ENCODE results near the gene NME9.
"Not testable (repeated sequence)": the region's sequence is repeated elsewhere in the genome, so short reads cannot be mapped to it uniquely, and the experiment has no call there.

Gene NME9

DNA sequence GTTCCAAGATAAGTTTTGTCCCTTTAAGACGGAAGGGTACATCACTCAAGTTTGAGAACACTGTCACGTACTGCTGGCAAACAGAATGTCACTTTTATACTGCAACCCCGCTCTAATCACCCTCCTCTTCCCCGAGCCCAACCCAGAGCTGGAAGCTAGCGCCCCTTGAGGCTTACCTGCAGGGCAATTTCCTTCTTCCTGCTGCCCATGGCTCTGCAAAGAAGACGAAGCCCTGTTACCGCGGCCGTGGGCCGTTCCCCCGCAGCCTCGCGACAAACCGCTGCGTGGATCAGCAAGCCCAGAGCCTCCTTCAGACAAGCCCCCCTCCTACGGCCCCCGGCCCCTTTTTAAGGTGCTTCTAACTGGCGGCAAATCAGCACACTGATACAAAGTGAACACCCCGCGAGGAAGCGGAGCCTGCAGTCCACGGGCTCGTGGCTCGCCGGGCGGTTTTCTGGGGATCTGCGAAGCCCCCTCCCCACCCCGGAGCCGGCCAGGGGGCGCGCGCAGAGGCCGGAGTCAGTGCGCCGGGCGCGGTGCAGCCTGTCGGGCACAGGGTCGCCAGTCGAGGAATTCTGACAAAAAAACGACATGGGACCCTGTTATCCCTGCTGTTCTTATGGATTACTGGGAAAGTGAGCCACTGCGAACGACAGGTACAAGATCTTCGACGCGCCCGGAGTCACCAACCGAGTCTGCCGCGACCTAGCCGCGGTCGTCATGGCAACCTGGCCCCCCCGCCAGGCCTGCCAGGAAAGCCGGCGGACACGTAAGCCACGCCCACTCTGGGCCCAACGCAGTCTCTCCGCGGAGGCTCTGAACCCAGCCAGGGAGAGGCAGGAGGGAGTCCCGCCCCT is at the start of gene NME9:
TSS of gene NME9 (minus strand) at position 725 of the 857 bp plus-strand sequence. CDS start at position 209, 516 bp downstream.
- DNase-seq = peak; percentile 65 to 89

DNA sequence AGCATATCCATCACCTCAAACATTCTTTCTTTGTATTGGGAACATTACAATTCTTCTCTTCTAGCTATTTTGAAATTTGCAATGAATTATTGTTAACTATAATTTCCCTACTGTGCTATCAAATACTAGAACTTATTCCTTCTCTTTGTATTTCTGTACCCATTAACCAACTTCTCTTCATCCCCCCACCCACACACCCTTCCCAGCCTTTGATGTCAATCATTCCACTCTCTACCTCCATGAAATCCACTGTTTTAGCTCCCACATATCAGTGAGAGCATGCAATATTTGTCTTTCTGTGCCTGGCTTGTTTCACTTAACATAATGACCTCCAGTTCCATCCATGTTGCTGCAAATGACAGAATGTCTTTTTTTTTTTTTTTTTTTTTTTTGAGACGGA is 49.3 kb upstream of the NME9 start:
- no peak for DNase-seq

GRCh38 chr3:138378331-138378730 is 48.7 kb upstream of the NME9 start:
- DNase-seq = no peak

DNA sequence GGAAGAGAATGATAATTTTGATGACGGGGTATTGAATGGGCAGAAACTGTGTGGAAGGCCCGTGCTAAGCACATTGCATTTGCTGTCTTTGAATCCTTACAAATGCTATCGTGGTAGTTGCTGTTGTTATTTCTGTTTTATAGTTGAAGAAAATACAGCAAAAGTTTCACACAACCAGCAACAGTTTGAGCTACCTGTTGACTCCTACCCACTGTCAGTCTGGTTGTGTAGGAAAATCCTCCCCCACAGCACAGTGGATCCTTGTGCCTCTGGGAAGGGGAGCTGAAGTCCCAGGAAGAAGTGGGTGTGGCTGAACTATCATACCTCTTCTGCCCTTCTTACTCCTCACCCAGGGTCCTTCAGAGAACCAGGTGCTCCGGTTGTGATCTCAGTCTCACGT is 48.2 kb upstream of the NME9 start:
- DNase-seq = no peak

- DNase-seq = not testable (repeated sequence)
Observed at GRCh38 chr3:138377212-138377611, 47.6 kb upstream of the NME9 start.

- no peak for DNase-seq
Observed at GRCh38 chr3:138376663-138377062, 47.0 kb upstream of the NME9 start.

- no peak for DNase-seq
Observed at GRCh38 chr3:138375447-138375846, 45.8 kb upstream of the NME9 start.

DNA sequence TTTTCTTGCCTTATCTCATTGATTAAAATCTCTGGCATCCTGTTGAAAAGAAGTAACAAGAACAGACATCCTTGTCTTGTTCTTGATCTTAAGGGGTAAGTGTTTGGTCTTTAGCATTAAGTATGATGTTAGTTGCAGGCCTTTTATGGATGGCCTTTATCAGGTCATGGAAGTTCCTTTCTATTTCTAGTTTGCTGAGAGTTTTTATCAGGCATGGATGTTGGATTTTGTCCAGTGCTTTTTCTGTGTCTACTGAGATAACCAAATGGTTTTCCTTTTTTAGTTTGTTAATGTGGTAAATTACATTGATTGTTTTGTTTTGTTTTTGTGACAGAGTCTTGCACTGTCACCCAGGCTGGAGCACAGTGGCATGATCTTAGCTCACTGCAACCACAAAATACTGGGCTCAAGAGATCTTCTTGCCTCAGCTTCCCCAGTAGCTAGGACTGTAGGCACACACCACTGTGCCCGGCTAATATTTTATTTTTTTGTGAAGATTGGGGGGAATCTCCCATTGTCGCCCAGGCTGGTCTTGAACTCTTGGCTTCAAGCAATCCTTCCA is 45.0 kb upstream of the NME9 start:
- no peak for DNase-seq

GRCh38 chr3:138373736-138374094 is 44.1 kb upstream of the NME9 start:
- DNase-seq = no peak

DNA sequence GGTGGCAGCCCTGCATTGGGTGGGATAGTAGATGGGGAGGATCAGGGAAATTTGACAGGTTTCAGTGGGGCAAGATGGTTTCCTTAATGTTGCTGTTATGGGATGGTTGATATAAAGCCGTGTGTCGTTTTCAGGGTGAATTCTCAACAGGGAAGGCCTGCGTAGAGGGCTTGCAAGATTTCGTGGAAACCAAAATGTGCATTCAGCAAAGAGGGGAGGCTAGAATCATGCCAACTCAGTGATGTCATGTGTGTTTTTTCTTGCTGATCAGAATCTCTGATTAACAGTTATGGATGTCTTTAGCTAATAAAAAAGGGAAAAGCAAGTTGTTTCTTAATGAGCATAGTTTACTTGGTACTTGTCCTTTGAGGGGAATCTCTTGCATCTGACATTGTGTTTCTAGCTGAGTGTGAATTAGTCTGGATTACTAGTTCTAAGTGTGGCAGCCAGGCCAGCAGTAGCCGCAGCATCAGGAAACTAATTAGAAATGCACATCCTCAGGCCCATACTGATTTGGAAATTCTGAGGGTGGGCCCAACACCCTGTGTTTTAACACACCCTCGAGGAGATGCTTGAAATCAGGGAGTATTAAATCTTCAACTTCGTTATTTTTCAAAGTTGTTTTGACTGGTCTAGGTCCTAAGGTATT is 43.6 kb upstream of the NME9 start:
- DNase-seq = no peak

- DNase-seq = no peak
Observed at GRCh38 chr3:138371070-138371965, 41.7 kb upstream of the NME9 start.

GRCh38 chr3:138370321-138370720 is 40.7 kb upstream of the NME9 start:
- DNase-seq = no peak

DNA sequence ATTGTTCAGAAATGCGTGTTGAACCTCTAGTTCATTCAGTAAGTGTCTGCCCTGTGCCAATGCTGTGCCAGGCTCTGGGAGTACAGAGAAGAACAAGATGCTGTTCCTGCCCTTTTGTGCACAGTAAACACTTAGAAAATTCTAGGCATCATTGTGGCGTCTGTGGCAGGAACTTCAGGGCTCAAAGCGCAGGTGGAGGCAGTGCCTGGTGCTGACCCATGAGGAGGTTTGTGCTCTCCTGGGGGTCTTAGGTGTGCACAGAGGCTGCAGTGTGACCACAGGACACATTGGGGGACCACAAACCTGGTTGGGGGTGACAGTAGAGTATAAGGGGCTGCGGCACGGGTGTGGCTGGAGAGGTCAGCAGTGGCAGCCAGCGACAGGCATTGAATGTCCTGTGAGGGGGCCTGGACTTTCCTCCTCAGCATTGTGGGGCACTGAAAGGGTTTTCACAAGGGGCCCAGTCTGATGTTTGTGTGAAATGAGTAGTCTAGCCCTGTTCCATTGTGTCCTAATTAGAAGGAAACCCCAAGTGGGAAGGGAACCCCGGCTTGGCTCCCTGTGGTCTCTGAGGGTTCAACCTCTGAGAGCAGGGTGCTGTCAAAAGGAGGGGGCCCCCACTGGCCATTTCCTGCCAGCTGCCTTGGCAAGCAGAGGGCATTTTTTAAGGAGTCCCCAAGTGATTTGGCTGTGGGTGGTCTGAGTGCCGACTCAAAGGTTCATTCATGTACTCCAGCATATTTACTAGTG is 39.7 kb upstream of the NME9 start:
- no peak for DNase-seq

DNA sequence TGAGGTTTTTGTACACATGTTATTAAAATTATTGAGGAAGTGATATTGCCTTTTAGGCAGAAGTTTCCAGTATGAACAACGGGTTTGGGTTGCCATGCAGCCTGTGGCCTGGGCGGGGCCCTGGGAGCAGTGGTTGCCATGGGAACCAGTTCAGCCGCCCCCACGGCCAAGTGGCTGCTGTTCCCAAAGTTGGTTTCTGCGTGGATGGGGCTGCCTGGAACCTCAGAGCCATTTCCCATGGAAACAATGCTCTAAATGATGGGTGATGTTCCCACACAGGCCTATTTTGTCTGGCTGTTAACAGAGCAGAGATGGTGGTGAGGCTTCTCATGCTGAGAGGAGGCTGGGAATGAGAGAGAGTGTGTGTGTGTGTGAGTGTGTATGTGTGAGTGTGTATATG is 38.3 kb upstream of the NME9 start:
- DNase-seq = no peak

GRCh38 chr3:138367326-138367850 is 37.7 kb upstream of the NME9 start:
- no peak for DNase-seq

- no peak for DNase-seq
Observed at GRCh38 chr3:138366006-138366759, 36.5 kb upstream of the NME9 start.

DNA sequence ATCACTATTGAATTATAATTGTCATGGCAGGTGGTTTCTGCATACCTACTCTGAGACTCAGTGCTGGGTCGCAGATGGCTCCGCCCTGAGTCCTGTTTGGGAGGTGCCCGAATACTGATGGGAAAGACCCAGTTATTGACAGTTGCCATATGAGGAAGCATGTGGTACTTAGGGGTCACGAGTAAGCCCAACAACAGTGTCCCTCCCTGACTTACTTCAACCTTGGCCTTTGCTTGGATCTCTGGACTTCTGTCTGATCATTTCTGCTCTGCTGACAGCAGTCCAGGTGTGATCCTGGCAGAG is 35.6 kb upstream of the NME9 start:
- DNase-seq = no peak

DNA sequence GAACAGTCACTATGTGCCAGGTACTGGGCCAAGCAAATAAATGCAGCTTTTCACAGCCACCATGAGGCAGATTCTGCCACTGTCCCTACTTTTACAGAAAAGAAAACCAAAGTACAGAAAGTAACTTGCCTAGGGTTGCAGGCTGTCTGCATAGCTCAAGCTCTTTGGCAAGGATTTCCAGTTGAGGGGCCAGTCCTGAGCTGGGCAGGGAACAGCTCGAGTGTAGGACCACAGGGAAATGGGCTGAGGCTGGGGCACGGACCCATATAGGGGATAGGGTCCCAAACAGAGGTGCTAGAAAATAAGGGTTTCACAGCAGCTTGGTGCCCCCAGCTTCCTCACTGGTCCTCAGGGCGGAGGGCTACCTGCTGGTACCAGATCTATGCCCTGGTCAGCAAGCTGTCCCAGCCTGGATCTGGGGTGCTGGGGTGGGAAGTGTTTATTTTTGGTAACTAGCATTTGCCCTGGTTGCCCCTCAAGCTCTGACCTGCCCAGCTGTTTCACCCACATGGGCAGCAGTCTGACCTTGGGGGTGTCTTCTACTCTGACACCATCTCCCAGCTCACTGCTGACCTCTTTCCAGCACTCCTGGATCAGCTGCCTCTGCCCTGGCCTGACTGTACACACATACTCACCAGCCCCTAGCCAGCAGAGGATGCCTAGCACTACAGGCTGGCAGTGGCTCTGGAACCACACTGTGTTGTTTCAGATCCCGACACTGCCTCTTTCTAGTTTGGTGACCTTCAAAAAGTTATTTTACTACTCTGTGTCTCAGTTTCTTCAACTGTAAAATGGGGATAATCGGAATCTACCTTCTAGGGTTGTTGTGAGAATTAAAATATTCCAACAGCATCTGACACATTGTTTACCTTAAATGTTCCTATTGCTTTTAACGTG is 35.0 kb upstream of the NME9 start:
- DNase-seq = no peak

GRCh38 chr3:138363322-138363721 is 33.7 kb upstream of the NME9 start:
- DNase-seq = no peak

- no peak for DNase-seq
Observed at GRCh38 chr3:138362538-138362937, 32.9 kb upstream of the NME9 start.

Measured in SW 1271 (cell line).